ENCODE results near the gene EXOC4. TPM values are rescaled to one million over a fixed set of nuclear protein-coding genes. Genes with fewer than 3 reads are reported as not detected.
A peak's percentile ranks its signal among the peaks of the same experiment; 100 is the strongest.

EXOC4 gene
- total and polyA plus RNA-seq, 12 donors, result 7.5 to 41.7 (median 34.6) TPM

DNA sequence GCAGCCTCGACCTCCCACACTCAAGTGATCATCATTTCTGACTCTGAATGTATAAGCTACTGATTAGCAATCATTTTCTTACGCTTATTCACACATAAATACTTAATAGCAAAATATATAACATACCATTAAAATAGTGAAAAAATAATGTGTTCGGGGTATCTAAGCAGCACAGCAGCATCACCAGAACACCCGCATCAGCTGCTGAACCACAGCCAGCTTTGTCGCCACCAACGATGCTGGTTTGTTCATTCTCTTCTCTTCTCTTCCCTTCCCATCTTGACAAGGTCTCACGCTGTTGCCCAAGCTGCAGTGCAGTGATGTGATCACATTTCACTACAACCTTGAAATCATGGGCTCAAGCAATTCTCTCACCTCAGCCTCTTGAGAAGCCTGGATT, 449.2 kb downstream of the EXOC4 start:
- intact Hi-C loops (cut with DNase I), result no loop called here
- H3K36me3 ChIP-seq, result no peaks in the 10 kb centered on the region
- H3K4me1 ChIP-seq, result peaks cover 0 to 6% (median 0%) of the 10 kb centered on the region in 9 donors
- no peak for ATAC-seq
- no peak overlapping the region for H3K4me3 ChIP-seq
- 70 to 73% methylated on average over 6 to 7 of the region's 7 CpGs for WGBS, 2 donors
- no peaks in the 10 kb centered on the region for H3K9me3 ChIP-seq
- no peak for DNase-seq
- no peak overlapping the region for H3K27ac ChIP-seq
- TF ChIP-seq, protein P1, sequence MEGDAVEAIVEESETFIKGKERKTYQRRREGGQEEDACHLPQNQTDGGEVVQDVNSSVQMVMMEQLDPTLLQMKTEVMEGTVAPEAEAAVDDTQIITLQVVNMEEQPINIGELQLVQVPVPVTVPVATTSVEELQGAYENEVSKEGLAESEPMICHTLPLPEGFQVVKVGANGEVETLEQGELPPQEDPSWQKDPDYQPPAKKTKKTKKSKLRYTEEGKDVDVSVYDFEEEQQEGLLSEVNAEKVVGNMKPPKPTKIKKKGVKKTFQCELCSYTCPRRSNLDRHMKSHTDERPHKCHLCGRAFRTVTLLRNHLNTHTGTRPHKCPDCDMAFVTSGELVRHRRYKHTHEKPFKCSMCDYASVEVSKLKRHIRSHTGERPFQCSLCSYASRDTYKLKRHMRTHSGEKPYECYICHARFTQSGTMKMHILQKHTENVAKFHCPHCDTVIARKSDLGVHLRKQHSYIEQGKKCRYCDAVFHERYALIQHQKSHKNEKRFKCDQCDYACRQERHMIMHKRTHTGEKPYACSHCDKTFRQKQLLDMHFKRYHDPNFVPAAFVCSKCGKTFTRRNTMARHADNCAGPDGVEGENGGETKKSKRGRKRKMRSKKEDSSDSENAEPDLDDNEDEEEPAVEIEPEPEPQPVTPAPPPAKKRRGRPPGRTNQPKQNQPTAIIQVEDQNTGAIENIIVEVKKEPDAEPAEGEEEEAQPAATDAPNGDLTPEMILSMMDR (IDR thresholded peaks at IDR 0.05), result no peak
- no peaks in the 10 kb centered on the region for H3K27me3 ChIP-seq

DNA sequence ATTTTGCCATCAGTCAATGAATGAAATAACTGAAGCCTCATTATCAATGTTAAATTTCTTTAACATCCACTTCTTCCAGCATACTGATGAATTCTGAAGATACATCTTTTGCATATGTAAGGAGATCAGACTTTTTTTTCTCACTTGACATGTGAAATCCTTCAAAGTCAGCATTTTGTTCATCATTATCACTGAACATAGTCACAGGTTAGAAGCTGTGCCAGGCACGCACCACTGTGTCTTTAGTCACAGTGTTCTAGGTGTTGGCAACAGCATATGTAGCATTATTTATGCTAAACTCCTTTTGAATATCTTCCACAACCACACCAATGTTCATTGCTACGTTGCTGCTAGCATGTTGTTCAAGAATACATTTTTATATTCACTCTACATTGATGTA, 450.1 kb downstream of the EXOC4 start:
- no peak for DNase-seq
- TF ChIP-seq, protein P1 (IDR thresholded peaks at IDR 0.05), result no peak
- intact Hi-C loops (cut with DNase I), result no loop called here
- Histone ChIP-seq H3K4me1 (peaks cover 0 to 6% (median 0%) of the 10 kb centered on the region in 9 donors), H3K9me3 (no peaks in the 10 kb centered on the region), H3K27me3 (no peaks in the 10 kb centered on the region), H3K4me3 (no peak overlapping the region), H3K27ac (no peak overlapping the region), H3K36me3 (no peaks in the 10 kb centered on the region)
- 41 to 88% methylated on average over 2 of the region's 2 CpGs for WGBS, 2 donors
- ATAC-seq, result no peak

- Histone ChIP-seq H3K27ac (no peak overlapping the region), H3K36me3 (no peaks in the 10 kb centered on the region), H3K9me3 (no peaks in the 10 kb centered on the region), H3K4me3 (no peak overlapping the region), H3K4me1 (peaks cover 0 to 6% (median 0%) of the 10 kb centered on the region in 9 donors), H3K27me3 (no peaks in the 10 kb centered on the region)
- WGBS, 2 donors, result 68 to 69% methylated on average over 4 of the region's 4 CpGs
- DNase-seq, result peak in 1 of 2 donors; percentile 10
- TF ChIP-seq, protein P1 (IDR thresholded peaks at IDR 0.05), result no peak
- peak in 7 of 8 donors; percentile 46 to 78 (median 71) for ATAC-seq
- intact Hi-C loops (cut with DNase I), result no loop called here
These were observed 450.7 kb downstream of the EXOC4 start for GRCh38 chr7:133703547-133703946.

DNA sequence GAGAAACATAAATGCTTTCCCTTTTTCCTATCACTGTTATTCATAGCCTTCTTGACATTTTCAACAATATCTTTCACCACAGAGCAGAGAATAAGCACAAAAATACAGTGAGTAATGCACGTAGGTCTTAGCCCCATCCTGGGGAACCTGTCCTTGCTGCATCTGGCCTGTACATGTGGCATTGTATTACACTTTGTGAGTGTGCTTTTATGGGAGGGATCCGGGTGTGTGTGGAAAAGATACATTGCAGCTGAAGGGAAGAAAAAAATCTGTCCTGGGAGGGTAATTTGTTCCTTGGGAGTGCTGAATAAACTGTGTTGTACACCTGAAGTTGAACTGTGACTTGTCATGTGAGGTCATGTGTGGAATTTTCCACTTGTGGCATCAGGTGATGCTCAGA, 451.6 kb downstream of the EXOC4 start:
- TF ChIP-seq, protein P1 (IDR thresholded peaks at IDR 0.05), result no peak
- no peaks in the 10 kb centered on the region for H3K27me3 ChIP-seq
- no peak overlapping the region for H3K27ac ChIP-seq
- intact Hi-C loops (cut with DNase I), result no loop called here
- DNase-seq, result no peak
- H3K9me3 ChIP-seq, result no peaks in the 10 kb centered on the region
- no peaks in the 10 kb centered on the region for H3K36me3 ChIP-seq
- H3K4me1 ChIP-seq, result peaks cover 0 to 6% (median 0%) of the 10 kb centered on the region in 9 donors
- ATAC-seq, result no peak
- no peak overlapping the region for H3K4me3 ChIP-seq
- WGBS, 2 donors, result 95 to 97% methylated on average over 2 of the region's 2 CpGs

Data from heart right ventricle (tissue), 16 donors.